ENCODE results near the gene ARID1B. TPM values are rescaled to one million over a fixed set of nuclear protein-coding genes. Genes with fewer than 3 reads are reported as not detected.

Gene ARID1B
- total RNA-seq, 4 donors from 2014 or later, result 87.1 to 194 (median 115) TPM

DNA sequence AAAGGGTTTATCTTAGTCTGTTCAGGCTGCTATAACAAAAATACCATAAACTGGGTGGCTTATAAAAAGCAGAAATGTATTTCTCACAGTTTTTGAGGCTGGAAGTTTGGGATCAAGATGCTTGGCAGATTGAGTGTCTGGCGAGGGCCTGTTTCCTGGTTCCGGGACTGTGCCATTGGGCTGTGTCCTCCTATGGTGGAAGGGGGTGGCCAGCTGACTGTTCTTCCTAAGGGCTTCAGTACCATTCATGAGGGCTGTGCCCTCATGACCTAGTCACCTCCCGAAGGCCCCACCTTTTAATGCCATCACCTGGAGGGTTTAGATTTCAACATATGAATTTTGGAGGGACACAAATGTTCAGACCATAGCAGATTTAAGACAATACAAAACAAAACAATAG lies 91.2 kb downstream of the ARID1B start:
- Histone ChIP-seq H3K27me3 (no peaks in the 10 kb centered on the region), H3K9me3 (no peaks in the 10 kb centered on the region), H3K36me3 (no peaks in the 10 kb centered on the region), H3K4me3 (no peak overlapping the region), H3K4me1 (peaks cover 6 to 31% (median 12%) of the 10 kb centered on the region in 4 donors), H3K27ac (no peak overlapping the region)
- in situ Hi-C loops (cut with MboI; ENCODE audit: low pct_ligation_motif_present in 1 of 4, low pct_unique_long_range_greater_than_20kb in 1 of 4, low sequenced_read_pairs in 3 of 4), result no loop called here
- no peak for DNase-seq
- TF ChIP-seq POLR2AphosphoS5 (IDR thresholded peaks at IDR 0.05) (no peak), POLR2A (IDR thresholded peaks at IDR 0.05) (no peak), EP300 (IDR thresholded peaks at IDR 0.05; ENCODE audit: low read depth) (no peak)
- TF ChIP-seq, protein P1, sequence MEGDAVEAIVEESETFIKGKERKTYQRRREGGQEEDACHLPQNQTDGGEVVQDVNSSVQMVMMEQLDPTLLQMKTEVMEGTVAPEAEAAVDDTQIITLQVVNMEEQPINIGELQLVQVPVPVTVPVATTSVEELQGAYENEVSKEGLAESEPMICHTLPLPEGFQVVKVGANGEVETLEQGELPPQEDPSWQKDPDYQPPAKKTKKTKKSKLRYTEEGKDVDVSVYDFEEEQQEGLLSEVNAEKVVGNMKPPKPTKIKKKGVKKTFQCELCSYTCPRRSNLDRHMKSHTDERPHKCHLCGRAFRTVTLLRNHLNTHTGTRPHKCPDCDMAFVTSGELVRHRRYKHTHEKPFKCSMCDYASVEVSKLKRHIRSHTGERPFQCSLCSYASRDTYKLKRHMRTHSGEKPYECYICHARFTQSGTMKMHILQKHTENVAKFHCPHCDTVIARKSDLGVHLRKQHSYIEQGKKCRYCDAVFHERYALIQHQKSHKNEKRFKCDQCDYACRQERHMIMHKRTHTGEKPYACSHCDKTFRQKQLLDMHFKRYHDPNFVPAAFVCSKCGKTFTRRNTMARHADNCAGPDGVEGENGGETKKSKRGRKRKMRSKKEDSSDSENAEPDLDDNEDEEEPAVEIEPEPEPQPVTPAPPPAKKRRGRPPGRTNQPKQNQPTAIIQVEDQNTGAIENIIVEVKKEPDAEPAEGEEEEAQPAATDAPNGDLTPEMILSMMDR (IDR thresholded peaks at IDR 0.05), result no peak
- 93 to 100% methylated on average over 3 of the region's 3 CpGs for WGBS, 2 donors (ENCODE audit: low coverage in 1 of 2)
- intact Hi-C loops (cut with DNase I; ENCODE audit: low total_unique reads), result no loop called here

DNA sequence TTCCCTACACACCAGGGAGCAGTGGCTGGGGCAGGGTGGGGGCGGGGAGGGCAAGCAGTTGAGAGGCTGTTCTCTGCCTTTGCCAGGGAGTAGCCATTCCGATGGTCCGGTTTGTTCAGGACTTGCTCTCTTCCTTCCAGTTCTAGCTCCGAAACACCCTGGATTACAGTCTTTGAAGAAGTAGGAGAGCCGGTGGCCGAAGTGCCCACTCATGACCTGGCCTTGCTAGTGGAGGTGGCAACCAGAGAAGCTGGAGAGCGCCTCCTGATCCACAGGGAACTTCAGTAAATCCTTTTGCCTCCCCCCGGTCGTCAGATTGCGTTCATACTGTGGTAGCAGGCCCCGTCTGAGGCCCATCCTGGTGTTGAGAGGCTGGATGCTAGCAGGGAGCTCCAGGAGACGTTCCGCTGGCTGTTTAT lies 92.8 kb downstream of the ARID1B start:
- intact Hi-C loops (cut with DNase I; ENCODE audit: low total_unique reads) (no loop called here), in situ Hi-C loops (cut with MboI; ENCODE audit: low pct_ligation_motif_present in 1 of 4, low pct_unique_long_range_greater_than_20kb in 1 of 4, low sequenced_read_pairs in 3 of 4) (no loop called here)
- TF ChIP-seq, protein P1 (IDR thresholded peaks at IDR 0.05), result no peak
- TF ChIP-seq EP300 (IDR thresholded peaks at IDR 0.05; ENCODE audit: low read depth), result no peak
- TF ChIP-seq POLR2A (IDR thresholded peaks at IDR 0.05), result no peak
- no peak for TF ChIP-seq POLR2AphosphoS5 (IDR thresholded peaks at IDR 0.05)
- Histone ChIP-seq H3K4me1 (peaks cover 6 to 26% (median 12%) of the 10 kb centered on the region in 4 donors), H3K27ac (no peak overlapping the region), H3K27me3 (no peaks in the 10 kb centered on the region), H3K4me3 (no peak overlapping the region), H3K36me3 (no peaks in the 10 kb centered on the region), H3K9me3 (no peaks in the 10 kb centered on the region)
- DNase-seq, result no peak
- 86% methylated on average over 13 of the region's 13 CpGs; no CpG with 5 or more reads in 1 of the 2 donors for WGBS, 2 donors (ENCODE audit: low coverage in 1 of 2)

DNA sequence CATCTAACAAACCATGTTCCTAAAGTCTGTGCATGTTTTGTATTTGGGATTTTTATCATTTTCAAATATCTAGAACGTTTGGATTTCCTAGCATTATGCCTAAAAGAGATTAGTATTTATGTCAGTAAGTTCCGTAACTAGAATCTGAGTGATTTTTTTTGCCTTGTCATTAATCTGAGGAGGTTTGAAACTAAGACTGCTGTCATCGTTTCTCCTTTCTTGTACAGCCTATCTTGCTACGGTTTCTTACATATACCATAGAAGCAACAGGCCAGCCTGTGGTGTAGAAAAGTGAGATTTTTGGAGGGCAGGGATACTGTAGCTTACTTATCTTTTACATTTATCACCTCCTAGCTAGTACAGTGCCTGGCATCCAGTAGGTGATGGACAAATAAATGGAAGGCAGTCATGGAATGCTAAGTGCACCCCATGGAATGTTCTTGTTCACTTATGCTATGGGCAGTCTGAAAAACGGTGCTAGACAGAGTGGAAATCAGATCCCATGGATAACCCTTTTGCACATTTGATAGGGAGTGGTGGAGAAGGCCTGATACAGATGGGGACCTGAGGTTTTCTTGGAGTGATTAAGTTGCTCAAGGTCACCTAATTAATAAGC lies 93.9 kb downstream of the ARID1B start:
- Histone ChIP-seq H3K36me3 (no peaks in the 10 kb centered on the region), H3K4me3 (no peak overlapping the region), H3K27ac (no peak overlapping the region), H3K4me1 (peaks cover 4 to 19% (median 11%) of the 10 kb centered on the region in 4 donors), H3K9me3 (no peaks in the 10 kb centered on the region), H3K27me3 (no peaks in the 10 kb centered on the region)
- in situ Hi-C loops (cut with MboI; ENCODE audit: low pct_ligation_motif_present in 1 of 4, low pct_unique_long_range_greater_than_20kb in 1 of 4, low sequenced_read_pairs in 3 of 4) (no loop called here), intact Hi-C loops (cut with DNase I; ENCODE audit: low total_unique reads) (no loop called here)
- 81 to 84% methylated on average over 4 to 5 of the region's 5 CpGs for WGBS, 2 donors (ENCODE audit: low coverage in 1 of 2)
- no peak for DNase-seq
- TF ChIP-seq POLR2AphosphoS5 (IDR thresholded peaks at IDR 0.05), result no peak

DNA sequence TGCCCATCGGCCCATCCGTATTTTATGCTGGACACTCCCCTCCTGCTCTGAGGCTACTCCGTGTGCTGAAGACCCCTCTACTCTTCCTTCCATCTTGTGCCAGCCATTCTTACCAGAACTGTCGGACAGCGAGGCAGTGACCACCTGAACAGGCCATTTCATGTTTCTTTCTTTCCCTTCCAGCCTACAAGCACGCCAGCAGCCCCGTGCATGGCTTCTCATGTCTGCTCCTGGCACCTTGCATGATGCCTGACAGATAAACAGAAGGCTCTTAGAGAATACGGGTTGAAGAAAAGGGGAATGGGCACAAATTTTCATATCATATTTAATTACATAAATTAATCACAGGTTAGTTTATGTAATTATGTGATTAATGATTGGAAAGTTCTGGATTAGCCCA lies 95.7 kb downstream of the ARID1B start:
- TF ChIP-seq EP300 (IDR thresholded peaks at IDR 0.05; ENCODE audit: low read depth) (no peak), POLR2AphosphoS5 (IDR thresholded peaks at IDR 0.05) (no peak), POLR2A (IDR thresholded peaks at IDR 0.05) (no peak)
- TF ChIP-seq, protein P1 (IDR thresholded peaks at IDR 0.05), result no peak
- Histone ChIP-seq H3K9me3 (no peaks in the 10 kb centered on the region), H3K27ac (no peak overlapping the region), H3K4me3 (no peak overlapping the region), H3K36me3 (no peaks in the 10 kb centered on the region), H3K27me3 (no peaks in the 10 kb centered on the region), H3K4me1 (peaks cover 0 to 21% (median 2%) of the 10 kb centered on the region in 4 donors)
- intact Hi-C loops (cut with DNase I; ENCODE audit: low total_unique reads), result no loop called here
- in situ Hi-C loops (cut with MboI; ENCODE audit: low pct_ligation_motif_present in 1 of 4, low pct_unique_long_range_greater_than_20kb in 1 of 4, low sequenced_read_pairs in 3 of 4), result no loop called here
- 97% methylated on average over 7 to 8 of the region's 8 CpGs for WGBS, 2 donors (ENCODE audit: low coverage in 1 of 2)
- DNase-seq, result no peak

Data from transverse colon (tissue), 4 donors.